Neural cell (in vitro differentiated cells): Measurements from ENCODE around the gene CD4.

Experiments used
- CTCF ChIP-seq: fragments of 450-650 bp; IDR thresholded peaks from 2 replicates; pipeline ENCODE4 v1.5.1; 2014; ENCODE audit warnings: antibody characterized with exemption, mild to moderate bottlenecking, moderate library complexity; ENCODE audit not compliant: poor library complexity, severe bottlenecking
- EP300 ChIP-seq: fragments of 450-650 bp; conservative IDR thresholded peaks from 2 replicates; pipeline ENCODE4 v1.6.1; 2014; ENCODE audit warnings: antibody characterized with exemption, mild to moderate bottlenecking, moderate library complexity; ENCODE audit not compliant: poor library complexity, severe bottlenecking

GRCh38 chr12:6852651-6853354, 63.5 kb downstream of the CD4 start:
- TF ChIP-seq CTCF (no peak), EP300 (no peak)
